GM19455 (cell line): Measurements from ENCODE around the gene OR4D11.
"Not testable (repeated sequence)": the region's sequence is repeated elsewhere in the genome, so short reads cannot be mapped to it uniquely, and the experiment has no call there.

ENCODE experiments used
- ATAC-seq: cut with Tn5 transposase; IDR thresholded peaks from one replicate; pipeline ENCODE4 v1.9.1; 2021; ENCODE audit not compliant: unreplicated experiment

OR4D11 gene

DNA sequence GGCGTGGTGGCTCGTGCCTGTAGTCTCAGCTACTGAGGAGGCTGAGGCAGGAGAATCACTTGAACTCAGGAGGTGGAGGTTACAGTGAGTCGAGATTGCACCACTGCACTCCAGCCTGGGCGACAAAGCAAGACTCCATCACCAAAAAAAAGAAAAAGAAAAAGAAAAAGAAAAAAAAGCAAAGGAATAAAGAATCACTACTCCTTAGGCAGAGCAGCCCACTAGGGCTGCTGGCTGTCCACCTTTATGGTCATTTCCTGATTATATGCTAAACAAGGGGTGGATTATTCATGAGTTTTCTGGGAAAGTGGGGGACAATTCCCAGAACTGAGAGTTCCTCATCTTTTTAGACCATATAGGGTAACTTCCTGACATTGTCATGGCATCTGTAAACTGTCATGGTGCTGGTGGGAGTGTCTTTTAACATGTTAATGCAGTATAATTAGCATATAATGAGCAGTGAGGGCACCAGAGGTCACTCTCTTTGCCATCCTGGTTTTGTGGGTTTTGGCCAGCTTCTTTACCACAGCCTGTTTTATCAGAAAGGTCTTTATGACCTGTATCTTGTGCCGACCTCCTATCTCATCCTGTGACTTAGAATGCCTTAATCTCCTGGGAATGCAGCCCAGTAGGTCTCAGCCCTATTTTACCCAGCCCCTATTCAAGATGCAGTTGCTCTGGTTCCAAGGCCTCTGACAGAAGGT is 44.4 kb downstream of the OR4D11 start:
- not testable (repeated sequence) for ATAC-seq

DNA sequence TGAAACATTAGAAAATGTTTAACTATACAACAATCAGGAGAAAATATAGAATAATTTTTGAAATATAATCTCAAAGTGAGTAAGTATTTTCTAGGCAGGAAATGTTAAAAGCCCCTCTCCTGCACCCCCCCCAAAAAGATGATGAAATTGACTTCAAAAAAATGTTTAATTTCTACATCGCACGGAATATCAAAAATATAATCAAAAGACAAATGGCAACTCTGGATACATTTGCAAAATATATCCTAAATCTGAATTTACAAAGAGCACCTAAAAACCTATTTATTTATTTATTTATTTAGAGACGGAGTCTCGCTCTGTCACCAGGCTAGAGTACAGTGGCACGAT is 44.9 kb downstream of the OR4D11 start:
- ATAC-seq, result no peak

DNA sequence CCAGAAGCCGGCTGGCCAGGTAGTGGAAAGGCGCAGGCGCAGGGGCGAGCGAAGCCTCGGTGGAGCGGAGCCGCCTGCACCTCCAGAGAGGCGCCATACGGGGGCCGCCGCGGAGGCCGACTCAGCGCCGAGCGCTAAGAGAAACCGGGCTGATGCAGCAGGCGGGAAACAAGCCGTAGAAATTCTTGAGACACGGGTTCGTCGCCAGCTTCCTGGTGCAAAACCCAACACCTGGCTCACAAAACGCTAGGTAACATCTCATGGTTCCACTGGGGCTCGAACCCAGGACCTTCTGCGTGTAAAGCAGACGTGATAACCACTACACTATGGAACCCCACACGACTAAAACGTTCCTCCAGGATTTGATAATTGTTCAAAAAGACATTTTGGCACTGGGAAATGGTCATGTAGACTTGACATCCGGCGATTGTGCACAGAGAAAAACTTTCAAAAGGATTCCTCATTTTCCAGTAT is 47.0 kb downstream of the OR4D11 start:
- peak; percentile 86 for ATAC-seq

DNA sequence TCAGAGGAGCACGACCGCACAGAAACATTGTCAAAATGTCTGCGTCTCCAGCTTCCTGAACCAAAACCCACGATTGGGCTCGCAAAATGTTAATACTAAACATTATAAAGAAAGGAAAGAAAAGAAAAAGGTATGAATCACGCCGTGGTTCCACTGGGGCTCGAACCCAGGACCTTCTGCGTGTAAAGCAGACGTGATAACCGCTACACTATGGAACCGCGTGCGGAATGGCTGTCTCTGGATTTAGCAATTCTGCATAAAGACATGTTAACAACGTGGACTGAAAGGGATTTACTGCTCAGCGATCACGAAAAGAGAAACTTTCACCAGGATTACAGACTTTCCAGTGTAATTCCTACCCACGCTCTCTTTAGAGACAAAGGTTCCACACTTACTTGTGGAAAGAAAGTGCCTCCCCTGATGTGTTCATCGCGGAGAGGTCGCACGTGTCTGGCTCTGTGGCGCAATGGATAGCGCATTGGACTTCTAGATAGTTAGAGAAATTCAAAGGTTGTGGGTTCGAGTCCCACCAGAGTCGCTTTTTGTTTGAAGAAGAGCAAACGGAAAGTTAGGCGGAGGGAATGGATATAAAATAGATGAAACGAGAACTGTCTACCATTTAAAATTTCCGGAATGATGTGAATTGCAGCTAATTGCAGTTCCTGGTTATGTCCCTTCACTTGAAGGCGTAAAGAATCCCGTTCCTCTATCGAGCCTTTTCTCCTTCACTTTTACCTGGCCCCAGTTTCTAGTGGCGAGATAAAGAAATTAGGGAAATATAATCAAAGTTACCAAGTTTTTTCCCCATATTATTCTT is 47.7 kb downstream of the OR4D11 start:
- peak; percentile 41 for ATAC-seq

DNA sequence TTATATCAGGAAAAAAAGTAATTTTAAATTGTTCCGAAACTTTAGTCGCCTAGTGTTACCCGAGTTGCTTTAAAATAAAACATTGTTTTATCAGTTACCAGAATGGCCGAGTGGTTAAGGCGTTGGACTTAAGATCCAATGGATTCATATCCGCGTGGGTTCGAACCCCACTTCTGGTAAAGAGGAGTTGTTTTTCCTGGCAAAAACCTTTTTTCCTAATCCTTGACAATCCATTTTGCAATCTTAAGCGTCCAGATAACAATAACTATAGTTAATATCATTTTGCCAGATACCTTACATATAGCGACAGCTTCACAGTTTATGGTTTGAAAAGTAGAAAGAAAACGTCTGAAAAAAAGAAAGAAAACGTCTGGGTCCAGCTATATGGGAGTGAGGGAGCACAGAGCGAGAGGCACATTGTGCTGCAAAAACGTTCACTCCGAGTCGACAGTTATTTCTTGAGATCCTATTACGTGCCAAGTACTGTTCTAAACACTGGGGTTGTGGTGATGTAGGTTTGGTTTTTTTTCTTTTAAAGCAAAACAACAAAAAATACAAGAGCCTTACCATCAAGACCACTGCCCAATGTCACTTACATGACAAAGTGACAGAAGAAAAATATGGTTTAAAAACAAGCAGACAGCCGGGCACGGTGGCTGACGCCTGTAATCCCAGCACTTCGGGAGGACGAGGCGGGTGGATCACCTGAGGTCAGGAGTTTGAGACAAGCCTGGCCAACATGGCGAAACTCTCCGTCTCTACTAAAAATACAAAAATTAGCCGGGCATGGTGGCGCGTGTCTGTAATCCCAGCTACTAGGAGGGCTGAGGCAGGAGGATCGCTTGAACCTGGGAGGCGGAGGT is 48.5 kb downstream of the OR4D11 start:
- no peak for ATAC-seq

DNA sequence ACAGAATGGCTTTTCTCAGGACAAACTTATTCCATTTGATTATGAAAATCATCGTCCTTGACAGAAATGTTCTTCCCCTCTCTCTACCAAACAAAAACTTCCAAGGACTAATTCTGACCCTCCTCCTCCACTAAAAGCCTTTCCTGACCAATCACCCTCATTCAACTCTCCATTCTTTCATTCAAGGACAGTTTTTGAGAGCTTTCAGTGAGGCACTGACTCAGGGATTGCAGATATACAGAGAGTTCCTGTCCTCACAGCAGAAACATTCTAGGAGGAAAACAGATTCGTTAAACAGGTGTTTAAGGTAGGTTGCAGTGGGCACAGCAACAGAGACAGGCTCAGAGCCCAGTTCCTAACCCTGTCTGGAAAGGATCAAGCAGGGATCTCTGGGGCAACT is 49.5 kb downstream of the OR4D11 start:
- no peak for ATAC-seq

DNA sequence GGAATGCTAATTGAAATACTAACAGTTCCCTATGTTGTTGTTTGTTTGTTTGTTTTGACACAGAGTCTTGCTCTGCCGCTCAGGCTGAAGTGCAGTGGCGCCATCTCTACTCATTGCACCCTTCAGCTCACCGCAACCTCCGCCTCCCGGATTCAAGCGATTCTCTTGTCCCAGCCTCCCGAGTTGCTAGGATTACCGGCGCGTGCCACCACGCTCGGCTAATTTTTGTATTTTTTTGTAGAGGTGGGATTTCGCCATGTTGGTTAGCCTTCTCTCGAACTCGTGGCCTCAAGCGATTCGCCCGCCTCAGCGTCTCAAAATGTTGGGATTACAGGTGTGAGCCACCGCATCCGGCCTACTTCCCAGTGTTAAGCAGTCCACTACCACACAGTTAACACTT is 49.9 kb downstream of the OR4D11 start:
- ATAC-seq, result no peak
